NCI-H2171 treated with DMSO at 0.1 percent for 48 hours (cell line): ENCODE results near the gene DDX41.
A peak's percentile ranks its signal among the peaks of the same experiment; 100 is the strongest.

Source experiments
- DNase-seq: peaks from one replicate; lab custom pipeline; 2025; lab: John Stamatoyannopoulos, UW

DDX41 gene

GRCh38 chr5:177513500-177513899, 3.3 kb downstream of the DDX41 start:
- no peak for DNase-seq

GRCh38 chr5:177512736-177513380, 3.9 kb downstream of the DDX41 start:
- no peak for DNase-seq

- no peak for DNase-seq
These were observed 4.7 kb downstream of the DDX41 start for GRCh38 chr5:177511796-177512675.

GRCh38 chr5:177511181-177511580, 5.6 kb downstream of the DDX41 start:
- DNase-seq = no peak

DNA sequence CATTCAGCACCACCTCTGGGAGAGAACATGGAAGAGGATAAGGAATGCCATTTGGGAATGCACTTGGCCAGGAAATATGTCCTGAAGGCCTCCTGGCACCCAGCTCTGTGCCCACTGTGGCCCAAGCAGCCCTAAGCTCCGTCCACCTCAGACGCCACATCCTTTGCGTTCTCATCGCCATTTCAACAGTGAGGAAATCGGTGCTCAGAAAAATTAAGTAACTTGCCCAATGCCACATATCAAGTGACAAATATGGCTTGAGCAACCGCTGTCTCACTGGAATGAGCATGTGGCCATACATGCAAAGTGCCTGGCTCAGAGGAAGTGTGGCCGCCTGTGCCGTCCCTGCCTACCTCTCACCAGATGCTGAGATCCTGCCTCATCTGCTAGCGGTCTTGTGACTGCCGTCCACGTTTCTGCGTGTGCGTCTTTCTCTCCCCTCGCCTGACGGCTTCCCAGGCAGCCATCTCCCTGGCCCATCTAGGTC, 6.2 kb downstream of the DDX41 start:
- no peak for DNase-seq

DNA sequence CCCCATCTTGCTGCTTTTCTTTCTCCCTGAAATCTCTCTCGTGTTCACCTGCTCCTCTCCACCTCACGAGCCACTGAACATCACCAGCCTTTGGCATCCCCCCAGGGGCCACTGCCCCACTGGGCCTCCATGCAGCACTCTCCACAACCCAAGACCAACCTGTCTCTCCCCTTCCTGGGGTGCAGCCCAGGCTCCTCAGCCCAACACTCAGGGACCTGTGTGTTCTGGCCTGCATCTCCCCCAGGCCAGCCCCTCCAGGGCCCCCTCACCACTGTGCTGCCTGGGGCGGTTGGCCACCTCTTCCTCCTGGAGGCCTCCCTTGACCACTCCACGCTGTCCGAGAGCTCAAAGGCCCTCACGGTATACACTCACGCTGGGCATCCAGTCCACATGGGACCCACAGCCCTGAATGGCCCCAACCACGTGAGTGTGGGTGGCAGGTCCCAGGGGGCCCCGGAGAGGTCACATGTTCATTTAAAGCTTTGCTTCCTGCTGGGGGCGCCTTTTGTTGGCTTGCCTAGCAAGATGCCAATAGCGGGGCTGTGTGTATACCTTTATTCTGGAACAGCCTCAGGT, 6.7 kb downstream of the DDX41 start:
- DNase-seq = no peak

DNA sequence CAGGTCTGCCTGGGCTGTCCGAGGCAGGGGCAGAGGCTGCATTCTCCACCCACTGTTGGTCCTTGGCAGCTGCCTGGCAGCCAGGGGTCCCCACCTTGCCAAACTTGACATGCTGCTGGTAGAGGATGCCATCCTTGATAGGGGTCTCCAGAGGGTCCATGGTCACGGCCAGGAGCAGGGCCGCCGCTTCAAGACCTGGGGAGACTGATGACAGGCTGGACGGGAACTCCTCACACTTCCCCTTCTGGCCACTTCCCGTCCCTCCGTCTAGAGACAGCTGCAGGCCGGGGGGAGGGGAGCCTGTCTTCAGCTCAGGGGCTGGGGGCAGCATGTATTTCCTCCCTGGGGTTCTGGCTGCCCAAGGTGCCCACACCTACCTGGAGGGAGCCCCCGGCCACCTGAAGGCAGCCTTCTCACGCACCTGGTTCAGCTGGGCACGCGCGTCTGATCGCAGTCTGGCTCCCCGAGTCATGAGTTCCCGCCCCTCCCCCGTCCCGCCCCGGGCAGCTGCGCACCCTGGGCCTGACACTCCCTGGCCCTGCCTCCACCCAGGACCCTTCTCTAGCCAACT, 7.3 kb downstream of the DDX41 start, which contains the start of gene DOK3:
TSS of gene DOK3 (minus strand) at position 446 of the 571 bp plus-strand sequence. CDS start at position 160, 286 bp downstream.
- DNase-seq = no peak

GRCh38 chr5:177508837-177509236, 7.9 kb downstream of the DDX41 start:
- DNase-seq = no peak

DNA sequence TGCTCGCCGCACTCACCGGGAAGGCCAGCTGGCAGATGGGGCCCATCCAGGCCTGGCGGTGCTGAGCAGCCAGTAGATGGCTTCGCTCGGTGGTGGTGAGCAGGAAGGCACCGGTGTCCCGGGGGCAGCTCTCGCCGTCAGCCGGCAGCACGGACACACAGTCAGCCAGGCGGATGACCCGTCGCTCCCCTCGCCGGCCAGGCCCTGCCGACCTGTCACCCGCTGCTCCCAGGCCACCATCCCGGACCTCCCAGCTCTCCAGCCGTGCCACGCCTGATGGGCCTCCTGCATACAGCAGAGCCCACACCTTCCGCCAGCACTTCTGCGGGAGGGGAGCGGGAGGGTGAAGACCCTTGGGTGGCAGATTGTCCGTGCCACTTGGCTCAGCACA, 8.5 kb downstream of the DDX41 start:
- DNase-seq = no peak

- no peak for DNase-seq
These were observed 9.1 kb downstream of the DDX41 start for GRCh38 chr5:177507596-177508220.

- no peak for DNase-seq
These were observed 9.6 kb downstream of the DDX41 start for GRCh38 chr5:177507165-177507564.

DNA sequence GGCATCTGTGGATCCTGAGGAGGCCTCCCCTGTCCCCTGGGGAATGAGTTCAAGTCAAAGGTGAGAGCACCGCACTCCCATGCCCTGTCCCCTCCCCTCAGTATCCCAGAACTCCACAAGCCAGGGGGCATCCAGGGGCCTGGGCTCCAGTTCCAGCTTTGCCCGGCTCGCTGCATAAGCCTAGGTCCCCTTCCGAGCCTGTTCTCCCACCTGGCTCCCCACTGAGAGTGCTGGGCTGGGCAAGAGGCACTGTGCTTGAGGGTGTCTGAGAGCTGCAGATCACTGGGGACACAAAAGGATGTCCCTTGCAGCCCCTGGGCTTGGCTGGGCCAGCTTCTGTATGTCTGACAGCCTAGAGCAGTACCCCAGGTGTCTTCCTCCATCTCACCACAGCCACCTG, 11.7 kb downstream of the DDX41 start:
- DNase-seq = no peak

GRCh38 chr5:177504086-177505056, 12.4 kb downstream of the DDX41 start:
- no peak for DNase-seq

DNA sequence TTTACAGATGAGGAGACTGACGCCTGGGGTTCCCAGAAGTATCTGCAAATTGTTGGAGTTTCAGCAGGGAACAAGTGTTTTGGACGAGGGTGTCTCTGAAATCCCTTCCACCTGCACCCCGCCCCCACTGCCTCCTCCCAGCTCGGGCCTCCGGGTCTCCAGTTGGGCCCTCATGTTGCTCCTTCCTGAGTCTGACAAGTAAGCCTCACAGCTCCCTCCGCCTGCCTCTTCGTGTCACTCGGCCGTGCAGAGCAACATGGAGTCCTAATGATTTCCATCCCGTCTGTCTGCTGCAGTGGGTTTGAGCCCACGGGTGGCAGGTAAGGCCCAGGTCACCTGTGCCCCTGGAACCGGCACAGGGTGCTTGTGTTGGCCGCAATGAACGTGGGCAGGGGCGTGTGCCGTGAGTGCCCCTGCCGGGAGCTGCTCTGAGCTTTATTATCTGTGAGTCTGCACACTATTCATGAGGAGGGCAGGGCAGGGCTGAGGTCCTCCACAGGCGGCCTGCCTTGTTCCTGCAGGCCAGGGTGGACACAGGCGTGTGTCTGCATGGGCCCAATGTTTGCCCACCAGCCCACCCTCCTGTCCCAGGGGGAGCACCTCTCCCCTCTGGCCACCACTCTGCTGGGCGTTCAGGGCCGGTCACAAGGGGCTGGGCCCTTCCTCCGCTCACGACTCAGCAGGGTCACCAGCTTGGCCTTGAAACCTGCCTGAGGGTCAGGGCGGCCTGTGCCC, 13.2 kb downstream of the DDX41 start:
- DNase-seq = no peak

DNA sequence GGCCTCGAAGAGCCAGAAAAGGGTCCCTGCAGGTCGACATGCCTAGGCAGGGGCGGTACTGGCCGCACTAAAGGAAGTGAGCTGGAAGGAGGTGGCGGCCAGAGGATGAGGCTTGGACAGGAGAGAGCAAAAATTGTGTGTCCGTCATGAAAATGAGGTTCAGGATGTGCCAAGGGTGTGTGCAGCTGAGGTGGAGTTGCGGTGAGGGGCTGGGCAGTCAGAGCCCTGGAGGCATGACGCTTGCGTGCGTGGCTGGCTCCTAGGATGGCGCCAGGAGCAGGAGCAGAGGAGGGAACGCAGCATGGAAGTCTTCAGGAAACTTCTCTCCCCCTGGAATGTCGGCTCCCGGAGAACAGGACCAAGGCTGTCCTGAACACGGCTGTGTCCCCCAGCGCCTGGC, 13.9 kb downstream of the DDX41 start:
- no peak for DNase-seq

GRCh38 chr5:177501874-177502678, 14.7 kb downstream of the DDX41 start:
- no peak for DNase-seq

GRCh38 chr5:177500685-177501522, 15.9 kb downstream of the DDX41 start:
- DNase-seq = peak; percentile 53

- no peak for DNase-seq
These were observed 16.9 kb downstream of the DDX41 start for GRCh38 chr5:177499842-177500241.
